Measurements from ENCODE around the gene CHST2. TPM values are rescaled to one million over a fixed set of nuclear protein-coding genes. Genes with fewer than 3 reads are reported as not detected.
A peak's percentile ranks its signal among the peaks of the same experiment; 100 is the strongest.

Gene CHST2
- total RNA-seq, 1 experiment from 2014 or later, result 0.38 TPM

- H3K27me3 Mint-ChIP-seq (ENCODE audit: unreplicated experiment), result peaks cover 73% of the 10 kb centered on the region
- no TSS peak for BruUV-seq (replicated peaks)
- peaks cover 3% of the 10 kb centered on the region for H3K9me3 Mint-ChIP-seq (ENCODE audit: low read depth, unreplicated experiment)
- TF ChIP-seq, protein P1, sequence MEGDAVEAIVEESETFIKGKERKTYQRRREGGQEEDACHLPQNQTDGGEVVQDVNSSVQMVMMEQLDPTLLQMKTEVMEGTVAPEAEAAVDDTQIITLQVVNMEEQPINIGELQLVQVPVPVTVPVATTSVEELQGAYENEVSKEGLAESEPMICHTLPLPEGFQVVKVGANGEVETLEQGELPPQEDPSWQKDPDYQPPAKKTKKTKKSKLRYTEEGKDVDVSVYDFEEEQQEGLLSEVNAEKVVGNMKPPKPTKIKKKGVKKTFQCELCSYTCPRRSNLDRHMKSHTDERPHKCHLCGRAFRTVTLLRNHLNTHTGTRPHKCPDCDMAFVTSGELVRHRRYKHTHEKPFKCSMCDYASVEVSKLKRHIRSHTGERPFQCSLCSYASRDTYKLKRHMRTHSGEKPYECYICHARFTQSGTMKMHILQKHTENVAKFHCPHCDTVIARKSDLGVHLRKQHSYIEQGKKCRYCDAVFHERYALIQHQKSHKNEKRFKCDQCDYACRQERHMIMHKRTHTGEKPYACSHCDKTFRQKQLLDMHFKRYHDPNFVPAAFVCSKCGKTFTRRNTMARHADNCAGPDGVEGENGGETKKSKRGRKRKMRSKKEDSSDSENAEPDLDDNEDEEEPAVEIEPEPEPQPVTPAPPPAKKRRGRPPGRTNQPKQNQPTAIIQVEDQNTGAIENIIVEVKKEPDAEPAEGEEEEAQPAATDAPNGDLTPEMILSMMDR (IDR thresholded peaks at IDR 0.05; ENCODE audit: unreplicated experiment), result no peak
- H3K4me1 Mint-ChIP-seq (ENCODE audit: low read depth, unreplicated experiment), result no peaks in the 10 kb centered on the region
- no peak overlapping the region for H3K4me3 Mint-ChIP-seq (ENCODE audit: low read depth, unreplicated experiment)
- H3K27ac Mint-ChIP-seq (ENCODE audit: unreplicated experiment), result no peak overlapping the region
- no peaks in the 10 kb centered on the region for H3K36me3 Mint-ChIP-seq (ENCODE audit: insufficient read depth, unreplicated experiment)
- no peak for DNase-seq
- intact Hi-C loops (cut with micrococcal nuclease; ENCODE audit: unreplicated experiment), result no loop called here
- CTCF ChIA-PET, result interaction anchor here (1.2 to 1.6 kb wide), 2 partner anchors 9 to 15 kb away, joined by 3 to 4 read pairs; partner anchors contain the start of gene CHST2
Observed at GRCh38 chr3:143110371-143110770, 9.2 kb upstream of the CHST2 start.

GRCh38 chr3:143118630-143119008 lies 952 bp upstream of the CHST2 start:
- H3K9me3 Mint-ChIP-seq (ENCODE audit: low read depth, unreplicated experiment), result no peaks in the 10 kb centered on the region
- peaks cover 82% of the 10 kb centered on the region for H3K27me3 Mint-ChIP-seq (ENCODE audit: unreplicated experiment)
- H3K27ac Mint-ChIP-seq (ENCODE audit: unreplicated experiment), result peak overlapping the region; percentile 39
- no peaks in the 10 kb centered on the region for H3K4me1 Mint-ChIP-seq (ENCODE audit: low read depth, unreplicated experiment)
- BruUV-seq (replicated peaks), result no TSS peak
- DNase-seq, result no peak
- peak overlapping the region; percentile 90 for H3K4me3 Mint-ChIP-seq (ENCODE audit: low read depth, unreplicated experiment)
- CTCF ChIA-PET, result interaction anchor here (0.6 kb wide), 1 partner anchor 555 kb away, joined by 3 read pairs; no protein-coding TSS in a partner anchor
- H3K36me3 Mint-ChIP-seq (ENCODE audit: insufficient read depth, unreplicated experiment), result peaks cover 17% of the 10 kb centered on the region
- intact Hi-C loops (cut with micrococcal nuclease; ENCODE audit: unreplicated experiment), result no loop called here
- TF ChIP-seq, protein P1 (IDR thresholded peaks at IDR 0.05; ENCODE audit: unreplicated experiment), result no peak

DNA sequence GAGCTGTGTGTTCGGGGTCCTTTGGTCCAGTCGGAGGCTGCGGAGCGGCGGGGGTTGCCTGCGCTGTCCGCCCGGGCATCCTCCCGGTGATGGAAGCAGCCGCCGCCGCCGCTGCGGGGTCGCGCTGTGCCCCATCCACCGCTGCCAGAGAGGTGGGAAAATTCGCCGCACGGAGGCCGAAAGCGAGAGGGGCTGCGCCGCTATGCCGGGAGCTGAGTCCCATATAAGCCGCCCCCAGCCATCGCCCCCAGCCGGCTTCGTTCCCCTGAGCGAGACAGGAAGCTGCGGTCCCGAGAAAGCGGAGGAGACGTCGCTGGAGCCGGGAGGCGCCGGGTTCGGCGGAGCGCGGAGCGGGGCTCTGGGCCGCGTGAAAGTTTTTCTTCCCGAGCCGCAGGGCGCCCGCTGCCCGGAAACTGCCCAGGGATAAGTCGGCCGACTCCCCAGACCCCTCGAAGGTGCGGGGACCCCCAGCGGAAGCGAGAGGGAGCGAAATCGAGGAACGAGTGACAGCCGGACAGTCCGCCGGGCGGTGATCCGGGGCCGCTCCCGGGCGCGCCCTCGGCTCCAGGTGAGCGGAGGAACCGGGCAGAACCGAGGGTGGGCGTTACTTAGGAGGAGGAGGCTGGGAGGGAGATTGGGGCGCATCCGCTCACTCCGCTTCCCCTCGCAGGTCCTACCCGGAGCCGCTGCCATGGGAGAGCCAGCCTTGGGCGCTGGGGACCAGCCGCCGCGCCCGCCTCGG lies 574 bp downstream of the CHST2 start:
- DNase-seq, result peak; percentile 36
- CTCF ChIA-PET, result interaction anchor here (1.0 to 1.7 kb wide), 2 partner anchors 11 to 211 kb away, joined by 3 to 4 read pairs; no protein-coding TSS in a partner anchor
- Mint-ChIP-seq H3K36me3 (ENCODE audit: insufficient read depth, unreplicated experiment) (peaks cover 17% of the 10 kb centered on the region), H3K27me3 (ENCODE audit: unreplicated experiment) (peaks cover 82% of the 10 kb centered on the region), H3K27ac (ENCODE audit: unreplicated experiment) (no peak overlapping the region), H3K4me3 (ENCODE audit: low read depth, unreplicated experiment) (peak overlapping the region; percentile 90), H3K4me1 (ENCODE audit: low read depth, unreplicated experiment) (no peaks in the 10 kb centered on the region), H3K9me3 (ENCODE audit: low read depth, unreplicated experiment) (no peaks in the 10 kb centered on the region)
- TF ChIP-seq, protein P1 (IDR thresholded peaks at IDR 0.05; ENCODE audit: unreplicated experiment), result no peak
- no TSS peak for BruUV-seq (replicated peaks)
- intact Hi-C loops (cut with micrococcal nuclease; ENCODE audit: unreplicated experiment), result no loop called here

GRCh38 chr3:143120716-143121240 lies 1.2 kb downstream of the CHST2 start:
- peaks cover 82% of the 10 kb centered on the region for H3K27me3 Mint-ChIP-seq (ENCODE audit: unreplicated experiment)
- no peaks in the 10 kb centered on the region for H3K9me3 Mint-ChIP-seq (ENCODE audit: low read depth, unreplicated experiment)
- peaks cover 17% of the 10 kb centered on the region for H3K36me3 Mint-ChIP-seq (ENCODE audit: insufficient read depth, unreplicated experiment)
- no peaks in the 10 kb centered on the region for H3K4me1 Mint-ChIP-seq (ENCODE audit: low read depth, unreplicated experiment)
- H3K27ac Mint-ChIP-seq (ENCODE audit: unreplicated experiment), result no peak overlapping the region
- TF ChIP-seq, protein P1 (IDR thresholded peaks at IDR 0.05; ENCODE audit: unreplicated experiment), result no peak
- intact Hi-C loops (cut with micrococcal nuclease; ENCODE audit: unreplicated experiment), result no loop called here
- no TSS peak for BruUV-seq (replicated peaks)
- H3K4me3 Mint-ChIP-seq (ENCODE audit: low read depth, unreplicated experiment), result peak overlapping the region; percentile 90
- DNase-seq, result peak; percentile 60
- CTCF ChIA-PET, result interaction anchor here (1.0 to 1.7 kb wide), 2 partner anchors 11 to 210 kb away, joined by 3 to 4 read pairs; no protein-coding TSS in a partner anchor

Measured in Calu3 (cell line).